GM18505 (cell line): ENCODE results near the gene ZNF341.

Experiments
- ATAC-seq: cut with Tn5 transposase; IDR thresholded peaks from one replicate; pipeline ENCODE4 v1.9.1; 2021; ENCODE audit not compliant: unreplicated experiment
- POLR2A ChIP-seq: IDR thresholded peaks from 4 replicates; pipeline ENCODE4 v1.6.1; 2011; ENCODE audit warnings: borderline replicate concordance; ENCODE audit not compliant: insufficient read depth, insufficient read length; ENCODE audit errors: extremely low read depth

The ZNF341 gene

GRCh38 chr20:33830371-33830770 lies 98.6 kb downstream of the ZNF341 start:
- no peak for TF ChIP-seq POLR2A
- no peak for ATAC-seq

GRCh38 chr20:33832103-33832804 lies 100.5 kb downstream of the ZNF341 start:
- no peak for TF ChIP-seq POLR2A
- ATAC-seq: no peak

DNA sequence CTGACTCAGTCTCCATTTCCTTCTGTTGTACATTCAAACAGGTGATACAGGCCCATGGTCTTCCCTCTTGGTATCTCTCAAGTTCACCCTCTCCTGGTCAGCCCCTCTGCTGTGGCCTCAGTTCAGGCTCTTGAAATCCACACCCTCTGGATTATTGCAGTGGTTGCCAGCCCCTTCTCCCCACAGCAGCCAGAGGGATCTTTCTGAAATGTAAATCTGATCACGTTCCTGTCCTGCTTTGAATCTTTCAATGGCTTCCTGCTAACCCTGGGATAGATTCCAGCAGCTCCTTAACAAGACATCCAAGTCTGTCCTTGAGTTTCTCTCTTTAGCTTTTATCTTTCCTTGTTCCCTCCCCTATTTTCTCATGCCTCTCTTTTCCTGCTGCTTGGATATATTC lies 101.5 kb downstream of the ZNF341 start:
- ATAC-seq: no peak
- no peak for TF ChIP-seq POLR2A

DNA sequence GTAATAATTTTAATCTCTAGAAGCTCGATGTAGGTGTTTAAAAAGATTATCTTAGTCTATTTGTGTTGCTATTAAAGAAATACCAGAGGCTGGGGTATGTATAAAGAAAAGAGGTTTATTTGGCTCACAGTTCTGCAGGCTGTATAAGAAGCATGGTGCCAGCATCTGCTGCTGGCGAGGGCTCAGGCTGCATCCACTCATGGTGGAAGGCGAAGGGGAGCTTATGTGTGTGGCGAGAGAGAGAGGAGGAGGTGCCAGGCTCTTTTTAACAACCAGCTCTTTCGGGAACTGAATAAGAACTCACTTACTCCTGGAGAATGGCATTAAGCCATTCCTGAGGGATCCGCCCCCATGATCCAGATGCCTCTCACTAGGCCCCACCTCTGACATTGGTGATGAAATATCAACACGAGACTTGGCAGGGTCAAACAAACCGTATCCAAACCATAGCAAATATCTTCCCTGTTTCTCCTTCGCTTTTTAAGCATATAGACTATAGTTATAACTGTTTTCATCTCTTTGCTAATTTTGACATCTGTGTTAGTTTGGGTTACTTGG lies 103.9 kb downstream of the ZNF341 start:
- no peak for ATAC-seq
- no peak for TF ChIP-seq POLR2A

- no peak for TF ChIP-seq POLR2A
- no peak for ATAC-seq
These were observed 104.5 kb downstream of the ZNF341 start for GRCh38 chr20:33836277-33836676.

DNA sequence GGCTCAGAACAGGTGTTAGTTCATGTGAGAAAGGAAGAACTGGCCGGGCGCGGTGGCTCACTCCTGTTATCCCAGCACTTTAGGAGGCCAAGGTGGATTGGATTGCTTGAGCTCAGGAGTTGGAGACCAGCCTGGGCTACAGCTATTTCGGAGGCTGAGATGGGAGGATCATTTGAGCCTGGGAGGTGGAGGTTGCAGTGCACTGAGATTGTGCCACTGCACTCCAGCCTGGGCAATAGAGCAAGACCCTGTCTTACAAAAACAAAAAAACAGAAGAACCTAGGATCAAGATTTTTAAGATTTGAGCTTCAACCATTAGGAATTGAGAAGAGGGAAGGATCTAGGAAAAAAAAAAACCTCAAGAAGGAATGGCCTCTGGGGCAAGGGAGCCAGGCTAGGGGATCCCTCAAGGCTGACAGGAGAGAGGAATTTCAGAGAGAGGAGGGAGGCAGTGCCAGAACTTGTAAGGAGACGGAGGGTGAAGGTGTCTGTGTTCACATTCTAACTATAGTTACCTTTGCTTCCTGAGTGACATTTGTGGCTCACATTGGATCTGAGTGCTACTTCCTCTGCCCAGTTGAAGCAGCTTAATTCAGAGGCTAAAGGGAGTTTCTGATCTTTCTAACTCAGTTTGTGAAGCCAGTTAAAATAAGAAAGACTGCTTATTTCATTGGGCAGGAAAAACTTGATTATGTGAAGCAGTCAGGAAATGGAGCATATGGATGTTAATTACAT lies 105.5 kb downstream of the ZNF341 start:
- no peak for TF ChIP-seq POLR2A

GRCh38 chr20:33838035-33838864 lies 106.5 kb downstream of the ZNF341 start:
- no peak for TF ChIP-seq POLR2A
- ATAC-seq: no peak

More for the DNA sequence above, 105.5 kb downstream of the ZNF341 start:
- no peak for ATAC-seq

- no peak for TF ChIP-seq POLR2A
These were observed 107.8 kb downstream of the ZNF341 start for GRCh38 chr20:33839591-33839990.

GRCh38 chr20:33840160-33840559 lies 108.4 kb downstream of the ZNF341 start:
- ATAC-seq: no peak
- TF ChIP-seq POLR2A: no peak

More at GRCh38 chr20:33839591-33839990, 107.8 kb downstream of the ZNF341 start:
- no peak for ATAC-seq

DNA sequence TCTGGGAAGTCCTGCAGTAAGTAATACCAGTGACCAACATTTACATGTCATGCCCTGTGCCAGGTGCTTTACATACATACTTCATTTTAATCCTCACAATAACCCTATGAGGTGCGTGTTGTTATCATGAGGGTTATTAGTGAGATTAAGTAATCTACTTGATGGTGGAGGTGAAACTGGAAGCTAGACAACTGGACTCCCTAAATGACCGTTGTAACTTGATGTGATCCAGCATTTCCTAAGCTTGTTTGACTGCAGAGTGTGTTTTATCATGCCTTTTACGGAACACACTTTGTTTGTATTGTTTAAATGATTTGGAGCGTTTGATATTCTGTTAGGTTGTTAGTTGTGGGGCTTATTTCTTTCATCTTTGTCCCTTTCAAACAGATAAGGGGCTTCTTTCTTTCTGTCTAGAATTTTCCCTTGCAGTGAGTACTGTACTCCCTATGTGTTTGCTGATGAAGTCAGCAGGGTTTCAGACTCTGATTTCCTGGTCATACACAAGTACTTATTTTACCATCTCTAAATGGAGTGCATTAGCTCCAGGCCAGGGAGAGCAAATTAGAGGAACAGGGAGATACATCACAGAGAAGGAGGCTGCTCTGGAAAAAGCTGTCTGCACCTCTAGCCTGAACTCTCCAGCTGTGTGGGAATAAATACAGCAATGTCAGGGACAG lies 109.1 kb downstream of the ZNF341 start:
- no peak for TF ChIP-seq POLR2A
- no peak for ATAC-seq

DNA sequence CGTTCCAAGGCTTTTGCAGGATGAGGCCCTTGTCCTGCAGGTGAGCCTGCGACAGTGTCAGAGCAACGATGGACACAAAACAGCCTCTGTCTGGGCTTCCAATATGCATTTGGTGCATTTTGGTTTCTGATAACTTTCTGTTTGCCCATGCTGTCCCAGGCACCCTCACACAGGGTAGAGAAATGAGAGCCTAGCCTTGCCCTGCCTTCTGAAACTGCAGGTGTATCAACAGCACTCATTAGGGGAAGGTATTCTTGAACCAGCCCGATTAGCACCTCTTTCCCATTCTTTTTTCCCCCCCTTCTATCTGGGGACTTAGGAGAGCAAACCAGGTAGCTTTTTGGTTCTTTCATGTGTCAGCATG lies 109.6 kb downstream of the ZNF341 start:
- no peak for TF ChIP-seq POLR2A
- ATAC-seq: no peak
